NOMO-1 (cell line): Measurements from ENCODE around the gene HCFC1R1.
"Not testable (repeated sequence)": the region's sequence is repeated elsewhere in the genome, so short reads cannot be mapped to it uniquely, and the experiment has no call there.

ENCODE experiments used
- DNase-seq, 2 experiments: peaks; one replicate each; lab custom pipeline; 2025; ENCODE audit not compliant: unreplicated experiment in 2 of 2; lab: John Stamatoyannopoulos, UW

Gene HCFC1R1

DNA sequence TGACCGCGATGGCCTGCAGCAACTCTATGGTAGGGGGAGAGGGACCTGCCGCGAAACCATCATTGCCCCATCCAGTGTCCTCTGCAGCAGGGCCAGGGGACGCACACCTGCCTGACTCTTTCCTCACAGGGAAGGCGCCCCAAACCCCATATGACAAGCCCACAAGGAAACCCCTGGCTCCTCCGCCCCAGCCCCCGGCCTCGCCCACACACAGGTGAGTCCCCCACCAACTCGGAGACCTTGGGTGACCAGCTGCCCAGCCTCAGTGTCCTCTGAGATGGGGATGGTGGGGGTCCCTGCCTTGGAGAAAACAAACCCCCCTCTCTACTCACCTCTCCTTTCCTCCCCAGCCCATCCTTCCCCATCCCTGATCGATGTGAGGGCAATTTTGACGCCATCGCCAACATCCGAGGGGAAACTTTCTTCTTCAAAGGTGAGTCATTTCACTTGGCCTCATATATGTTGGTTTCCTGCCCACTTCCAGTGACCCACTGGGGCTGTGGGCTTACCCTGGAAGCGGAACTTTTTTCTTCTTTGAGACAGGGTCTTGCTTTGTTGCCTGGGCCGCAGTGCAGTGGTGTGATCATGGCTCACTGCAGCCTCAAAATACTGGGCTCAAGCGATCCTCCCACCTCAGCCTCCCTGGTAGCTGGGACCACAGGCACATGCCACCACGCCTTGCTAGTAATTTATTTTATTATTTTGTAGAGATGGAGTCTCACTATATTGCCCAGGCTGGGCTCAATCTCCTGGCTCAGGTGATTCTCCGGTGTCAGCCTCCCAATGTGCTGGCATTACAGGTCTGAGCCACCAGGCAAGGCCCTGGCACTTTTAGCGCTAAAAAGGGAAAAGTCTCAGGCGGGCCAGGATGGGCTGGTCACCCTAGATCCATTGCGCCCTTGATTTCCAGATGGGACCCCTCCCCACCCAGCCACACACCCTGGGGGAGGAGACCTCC lies 33.7 kb upstream of the HCFC1R1 start:
- no peak for DNase-seq

DNA sequence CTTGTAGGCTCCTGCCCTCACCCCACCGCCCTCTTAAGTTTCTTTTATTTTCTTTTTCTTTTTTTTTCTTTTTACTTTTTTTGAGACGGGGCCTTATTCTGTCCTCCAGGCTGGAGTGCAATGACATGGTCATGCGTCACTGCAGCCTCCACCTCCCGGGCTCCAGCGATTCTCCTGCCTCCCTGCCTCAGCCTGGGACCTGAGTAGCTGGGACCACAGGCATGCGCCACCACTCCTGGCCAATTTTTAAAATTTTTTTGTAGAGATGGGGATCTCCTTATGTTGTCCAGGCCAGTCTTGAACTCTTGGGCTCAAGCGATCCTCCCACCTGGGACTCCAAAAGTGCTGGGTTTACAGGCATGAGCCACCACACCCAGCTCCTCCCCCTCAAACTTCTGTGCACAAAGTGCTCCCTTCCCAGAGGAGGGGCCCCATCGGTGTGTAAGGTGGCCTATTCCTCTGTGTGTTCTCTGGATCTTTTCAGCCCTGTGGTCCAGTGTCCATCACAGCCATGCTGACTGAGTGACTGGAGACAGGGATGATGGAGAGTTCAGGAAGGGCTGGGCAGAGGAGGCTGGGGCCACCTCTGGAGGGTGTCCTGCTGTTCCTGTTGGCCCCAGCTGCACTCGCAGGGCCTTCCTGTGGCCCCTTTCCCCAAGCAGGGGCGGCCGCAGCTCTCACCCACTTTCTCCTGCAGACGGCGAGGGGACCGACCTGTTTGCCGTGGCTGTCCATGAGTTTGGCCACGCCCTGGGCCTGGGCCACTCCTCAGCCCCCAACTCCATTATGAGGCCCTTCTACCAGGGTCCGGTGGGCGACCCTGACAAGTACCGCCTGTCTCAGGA lies 32.8 kb upstream of the HCFC1R1 start:
- DNase-seq: no peak

DNA sequence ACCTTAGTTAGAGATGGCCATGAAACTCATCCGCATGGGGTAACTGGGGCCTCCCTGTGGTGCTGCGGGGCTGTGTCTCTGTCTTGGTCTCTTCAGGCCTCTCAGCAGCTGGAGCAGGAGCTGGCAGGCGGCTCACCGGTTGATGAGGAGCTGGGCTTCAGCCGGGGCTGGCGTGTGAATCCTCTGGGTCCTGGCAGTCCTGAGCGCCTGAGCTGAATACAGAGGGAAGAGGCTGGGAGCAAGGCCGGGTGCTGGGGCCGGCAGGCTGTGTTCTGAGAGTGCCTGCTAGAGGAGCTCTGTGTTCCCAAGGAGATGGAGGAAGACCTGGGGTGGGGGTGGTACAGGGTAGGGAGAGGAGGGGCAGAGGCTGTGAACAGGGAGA lies 32.0 kb upstream of the HCFC1R1 start:
- not testable (repeated sequence) for DNase-seq

- peak; percentile 67 to 70 for DNase-seq
These were observed 31.4 kb upstream of the HCFC1R1 start for GRCh38 chr16:3054965-3055733.

DNA sequence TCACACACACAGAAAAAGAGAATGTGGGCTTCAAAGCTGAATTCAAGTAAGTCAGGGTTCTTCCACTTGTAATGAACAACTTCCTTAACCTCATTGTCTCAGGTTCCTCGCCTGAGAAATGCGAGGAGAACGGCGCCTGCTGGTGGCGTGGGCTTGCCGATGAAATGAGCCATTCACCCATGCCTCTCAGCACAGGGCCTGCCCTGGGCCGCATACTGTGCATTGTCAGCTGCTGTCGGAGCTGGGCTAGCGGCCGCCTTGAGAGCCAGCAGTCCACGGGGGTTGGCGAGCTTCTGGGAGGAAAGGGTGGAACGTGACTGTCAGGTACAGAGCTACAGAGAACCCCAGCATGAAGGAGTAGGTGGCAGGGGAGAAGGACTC lies 29.6 kb upstream of the HCFC1R1 start:
- DNase-seq: peak in 1 of 2 experiments; percentile 15

DNA sequence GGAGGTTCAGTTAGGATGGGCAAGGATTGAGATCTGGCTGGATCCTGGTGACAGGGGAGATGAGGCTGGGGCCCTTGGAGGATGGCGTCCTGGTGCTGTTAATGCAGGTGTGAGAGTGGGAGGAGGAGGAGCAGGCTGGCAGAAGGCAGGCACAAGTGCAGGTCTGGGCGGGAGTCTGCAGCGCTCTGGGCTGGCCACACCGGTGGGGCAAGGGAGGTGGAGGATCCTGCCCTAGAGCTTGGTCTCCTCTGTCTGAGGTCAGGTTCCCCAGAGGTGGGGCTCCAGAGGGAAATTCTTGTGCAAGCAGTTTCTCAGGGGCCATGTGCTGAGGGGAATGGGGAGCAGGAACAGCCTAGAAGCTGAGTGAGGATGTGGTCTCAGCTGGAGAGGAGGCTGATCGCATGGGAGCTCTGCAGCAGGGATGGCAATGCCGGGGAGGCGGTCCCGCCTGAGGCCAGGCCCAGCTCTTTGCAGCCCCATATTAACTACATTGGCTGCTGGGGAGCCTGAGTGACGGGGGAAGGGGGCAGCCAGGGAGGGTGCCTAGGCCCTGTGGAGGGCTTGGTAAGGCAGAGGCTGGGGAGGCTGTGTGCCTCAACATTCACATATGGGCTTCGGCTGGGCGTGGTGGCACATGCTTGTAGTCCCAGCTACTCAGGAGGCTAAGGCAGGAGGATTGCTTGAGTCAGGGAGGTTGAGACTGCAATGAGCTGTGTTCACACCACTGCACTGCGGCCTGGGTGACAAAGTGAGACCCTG lies 29.0 kb upstream of the HCFC1R1 start:
- DNase-seq: not testable (repeated sequence)

- DNase-seq: no peak
These were observed 27.8 kb upstream of the HCFC1R1 start for GRCh38 chr16:3051494-3051893.

DNA sequence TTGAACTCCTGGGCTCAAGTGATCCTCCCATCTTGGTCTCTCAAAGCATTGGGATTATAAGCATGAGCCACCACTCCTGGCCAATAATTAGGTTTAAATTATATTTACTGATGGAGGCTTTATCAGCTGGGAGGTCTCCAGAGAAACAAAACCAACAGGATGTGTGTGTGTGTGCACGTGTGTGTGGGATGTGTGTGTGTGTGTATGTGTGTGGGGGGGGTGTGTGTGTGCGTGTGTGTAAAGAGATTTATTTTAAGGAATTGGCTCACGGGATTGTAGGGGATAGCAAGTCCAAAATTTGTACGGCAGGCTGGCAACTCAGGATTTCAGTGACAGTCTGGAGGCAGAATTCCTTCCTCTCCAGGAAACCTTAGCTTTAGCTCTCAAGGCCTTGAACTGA lies 27.3 kb upstream of the HCFC1R1 start:
- no peak for DNase-seq

- DNase-seq: peak in 1 of 2 experiments; percentile 23
These were observed 26.7 kb upstream of the HCFC1R1 start for GRCh38 chr16:3050487-3050886.

- DNase-seq: no peak
These were observed 26.3 kb upstream of the HCFC1R1 start for GRCh38 chr16:3049921-3050481.

DNA sequence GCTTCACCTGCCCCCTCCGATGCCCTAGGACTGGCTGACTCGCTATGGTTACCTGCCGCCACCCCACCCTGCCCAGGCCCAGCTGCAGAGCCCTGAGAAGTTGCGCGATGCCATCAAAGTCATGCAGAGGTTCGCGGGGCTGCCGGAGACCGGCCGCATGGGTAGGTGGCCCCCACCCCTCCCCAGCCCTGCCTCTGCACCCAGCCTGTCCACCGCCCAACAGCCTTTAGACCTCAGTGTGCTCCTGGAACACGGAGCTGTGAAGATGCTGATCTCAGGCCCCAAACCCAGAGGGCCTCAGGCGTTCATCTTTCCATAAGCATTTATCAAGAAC lies 23.6 kb upstream of the HCFC1R1 start:
- DNase-seq: no peak

DNA sequence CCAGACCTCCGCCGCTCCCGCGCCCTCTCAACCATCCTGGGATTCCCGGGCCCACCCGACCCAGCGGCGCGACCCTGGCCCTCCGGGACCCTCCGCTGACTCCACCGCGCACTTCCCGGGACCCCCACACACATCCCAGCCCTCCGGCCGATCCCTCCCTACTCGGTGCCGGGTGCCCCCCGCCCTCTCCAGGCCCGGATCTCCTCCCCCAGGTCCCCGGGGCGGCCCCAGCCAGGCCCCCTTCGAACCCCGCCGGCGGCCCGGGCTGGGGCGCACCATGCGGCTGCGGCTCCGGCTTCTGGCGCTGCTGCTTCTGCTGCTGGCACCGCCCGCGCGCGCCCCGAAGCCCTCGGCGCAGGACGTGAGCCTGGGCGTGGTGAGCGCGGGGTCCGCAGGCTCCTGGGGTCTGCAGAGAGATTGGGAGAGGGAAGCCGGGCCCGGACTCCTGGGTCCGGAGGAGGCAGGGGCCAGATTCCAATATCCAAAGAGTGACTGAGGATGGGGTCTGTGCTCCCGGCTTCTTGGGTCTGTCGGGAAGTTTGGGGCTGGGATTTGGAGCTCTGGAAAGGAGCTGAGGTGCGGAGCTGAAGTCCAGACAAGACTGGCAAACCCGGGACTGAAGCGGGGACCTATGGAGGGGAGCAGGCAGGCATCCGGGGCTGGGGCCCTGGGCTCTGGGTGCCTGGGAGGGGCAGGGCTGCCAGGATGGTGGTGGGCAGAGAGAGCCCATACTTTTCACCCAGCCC lies 23.1 kb upstream of the HCFC1R1 start:
- DNase-seq: no peak

DNA sequence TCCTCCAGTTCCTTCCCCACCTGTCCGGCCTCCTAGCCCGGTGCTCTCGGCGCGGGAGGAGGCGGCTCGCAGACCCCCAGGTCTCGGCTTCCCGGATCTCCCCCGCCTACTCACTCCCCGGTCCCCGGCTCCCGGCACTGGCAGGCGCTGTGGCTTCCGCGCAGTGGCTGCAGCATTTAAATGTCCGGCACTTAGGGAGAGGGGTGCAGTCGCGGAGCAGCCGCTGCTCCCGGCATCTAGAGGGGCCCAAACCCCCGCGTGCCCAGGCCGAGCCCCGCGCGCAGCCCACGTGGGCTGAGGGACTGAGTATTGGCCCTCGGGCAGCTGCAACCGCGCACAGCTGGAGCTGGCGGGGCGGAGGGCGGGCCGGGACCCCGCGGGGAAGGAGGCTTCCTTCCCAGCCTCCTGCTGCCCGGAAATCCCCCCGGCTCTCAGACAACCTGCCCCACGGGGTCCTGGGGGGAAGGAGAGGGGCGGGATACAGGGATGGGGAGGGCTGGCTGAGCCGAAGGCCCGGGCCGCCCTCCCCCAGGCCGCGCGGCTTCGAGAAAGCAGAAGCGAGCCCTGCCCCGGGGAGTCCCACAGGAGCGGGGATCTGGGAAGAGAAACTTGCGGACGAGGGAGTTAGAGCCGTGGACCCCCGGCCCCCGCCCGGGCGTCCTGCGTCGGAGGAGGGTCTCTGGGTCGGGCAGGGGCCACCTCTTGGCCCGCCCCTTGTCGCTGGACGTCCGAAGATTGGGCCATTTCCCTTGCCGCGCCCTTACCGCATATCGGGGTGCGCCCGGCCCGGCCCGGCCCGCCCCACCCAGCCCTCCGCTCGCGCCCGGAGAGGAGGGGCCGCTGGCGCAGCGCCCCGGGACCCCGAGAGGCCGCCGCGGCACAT lies 22.3 kb upstream of the HCFC1R1 start, which contains the start of gene MMP25:
TSS of gene MMP25 (plus strand) at position 804 of the 883 bp plus-strand sequence. CDS start 357 bp downstream, outside the sequence.
- DNase-seq: peak in 1 of 2 experiments; percentile 36

GRCh38 chr16:3044708-3045107 lies 21.0 kb upstream of the HCFC1R1 start:
- no peak for DNase-seq

- peak in 1 of 2 experiments; percentile 29 for DNase-seq
These were observed 18.6 kb upstream of the HCFC1R1 start for GRCh38 chr16:3042376-3042775.

DNA sequence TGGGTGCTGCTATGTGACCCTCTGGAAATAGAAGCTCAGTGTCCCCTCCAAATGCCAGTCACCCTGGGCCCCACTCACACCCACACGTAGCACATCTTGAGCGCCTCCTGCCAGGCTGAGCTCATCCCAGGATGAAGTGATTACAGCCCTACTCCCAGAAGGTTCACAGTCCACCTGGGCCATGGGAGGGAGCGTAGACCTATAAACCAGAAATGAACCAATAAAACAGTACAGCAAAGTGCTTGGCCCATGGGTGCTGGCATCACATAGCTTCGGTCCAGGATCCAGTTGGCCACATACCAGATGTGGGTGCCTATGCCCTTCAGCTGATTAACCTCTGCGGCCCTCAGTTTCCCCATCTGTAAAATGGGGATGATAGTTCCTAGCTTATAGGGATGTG lies 15.2 kb upstream of the HCFC1R1 start:
- DNase-seq: no peak

- DNase-seq: no peak
These were observed 14.5 kb upstream of the HCFC1R1 start for GRCh38 chr16:3038256-3038655.

DNA sequence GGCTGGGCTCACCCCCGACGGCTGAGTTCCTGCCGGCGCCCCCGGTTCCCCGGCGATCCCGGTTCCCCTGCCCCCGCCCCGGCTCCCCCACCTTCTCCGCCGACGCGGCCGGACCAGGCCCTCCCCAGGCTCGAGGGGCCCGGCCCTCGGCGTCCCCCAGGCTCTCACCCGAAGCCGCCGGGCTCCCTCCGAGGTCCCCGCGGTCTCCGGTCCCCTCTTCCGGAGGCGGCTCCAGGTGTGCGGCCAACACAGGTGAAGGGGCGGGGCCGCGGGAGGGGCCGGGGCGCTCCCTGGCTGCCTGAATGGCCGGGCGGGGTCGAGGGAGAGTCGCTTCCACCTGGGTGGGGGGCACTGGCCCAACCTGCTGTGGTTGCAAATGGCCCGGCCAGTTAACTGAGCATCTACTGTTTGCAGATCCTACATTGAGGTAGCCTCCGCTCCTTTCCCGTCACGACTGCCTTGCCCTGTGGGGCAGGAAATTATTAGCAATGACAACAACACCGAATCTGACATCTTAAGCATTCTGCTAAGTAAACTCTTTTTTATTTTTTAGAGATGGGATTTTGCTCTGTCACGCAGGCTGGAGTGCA lies 13.1 kb upstream of the HCFC1R1 start, which contains the start of gene BICDL2:
TSS of gene BICDL2 (minus strand) at position 219 of the 590 bp plus-strand sequence. CDS start 1,448 bp downstream, outside the sequence.
- DNase-seq: no peak
